Suprapubic skin (tissue), 4 donors: ENCODE measurements around the gene TGM1. TPM values are rescaled to one million over a fixed set of nuclear protein-coding genes. Genes with fewer than 3 reads are reported as not detected.
"Not testable (repeated sequence)": the region's sequence is repeated elsewhere in the genome, so short reads cannot be mapped to it uniquely, and the experiment has no call there.

Experiments
- DNase-seq, 2 donors: peaks; one replicate each; pipeline ENCODE4 v3.0.0-alpha.2; 2019; ENCODE audit warnings: low spot score in 2 of 2
- H3K27ac ChIP-seq: fragments of 200-600 bp; sonication (generic); one replicate; pipeline ENCODE4 v1.5.1; 2019
- H3K27me3 ChIP-seq: fragments of 200-600 bp; sonication (generic); one replicate; pipeline ENCODE4 v1.5.1; 2019
- H3K36me3 ChIP-seq: fragments of 200-600 bp; sonication (generic); one replicate; pipeline ENCODE4 v1.5.1; 2019
- H3K4me1 ChIP-seq: fragments of 200-600 bp; sonication (generic); one replicate; pipeline ENCODE4 v1.5.1; 2019
- H3K4me3 ChIP-seq: fragments of 200-600 bp; sonication (generic); one replicate; pipeline ENCODE4 v1.5.1; 2019; ENCODE audit warnings: mild to moderate bottlenecking
- H3K9me3 ChIP-seq: fragments of 200-600 bp; sonication (generic); one replicate; pipeline ENCODE4 v1.5.1; 2019
- CTCF ChIP-seq, 2 donors: fragments of 200-600 bp in 1 of 2; fragments of 450-650 bp in 1 of 2; sonication (generic) in 1 of 2; IDR thresholded peaks; one replicate each; pipeline ENCODE4 v1.5.1; 2016 to 2019; ENCODE audit warnings: antibody characterized with exemption in 2 of 2, mild to moderate bottlenecking in 1 of 2, moderate library complexity in 1 of 2
- EP300 ChIP-seq: sonication (generic); formaldehyde crosslinking; IDR thresholded peaks from one replicate; pipeline ENCODE4 v1.6.1; 2017; ENCODE audit warnings: antibody characterized with exemption
- POLR2A ChIP-seq, 2 donors: fragments of 450-650 bp; IDR thresholded peaks; one replicate each; pipeline ENCODE4 v1.6.1; 2017; ENCODE audit warnings: antibody characterized with exemption in 2 of 2, mild to moderate bottlenecking in 2 of 2, moderate library complexity in 2 of 2
- POLR2AphosphoS5 ChIP-seq, 3 donors: sonication (generic); formaldehyde crosslinking; IDR thresholded peaks; one replicate each; pipeline ENCODE4 v1.6.1; 2017; ENCODE audit warnings: antibody characterized with exemption in 3 of 3
- WGBS: methylation state at CpG from one replicate; pipeline ENCODE4 v1.1.5; 2018; 5-methylcytosine and 5-hydroxymethylcytosine counted together
- total RNA-seq, 4 donors: library from RNA; depleted of rRNA; stranded (reverse); fragments of >200 nt; gene quantifications; one replicate each; pipeline ENCODE4 v1.1.0, GENCODE V29; 2016

Gene TGM1
- total RNA-seq, 4 donors from 2014 or later, result 127 to 144 (median 130) TPM

DNA sequence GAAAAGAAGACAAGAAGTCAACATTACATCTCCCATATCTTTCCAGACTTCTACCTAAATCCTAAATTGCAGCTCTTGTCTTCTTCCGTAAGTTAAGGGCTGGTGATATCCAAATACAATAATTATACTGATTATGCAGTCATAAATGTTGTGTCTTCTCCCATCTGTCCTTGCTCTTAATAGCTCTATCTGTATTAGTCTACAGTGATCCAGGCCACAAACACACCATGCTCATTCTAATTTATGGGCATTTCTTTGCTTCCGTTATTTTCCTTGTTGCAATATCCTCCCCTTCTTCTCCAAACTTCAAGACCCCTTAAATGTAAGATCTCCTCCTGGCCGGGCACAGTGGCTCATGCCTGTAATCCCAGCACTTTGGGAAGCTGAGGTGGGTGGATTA, 43.5 kb downstream of the TGM1 start:
- H3K27ac ChIP-seq, result no peak overlapping the region
- no peak for TF ChIP-seq EP300
- no peak for TF ChIP-seq POLR2AphosphoS5 (IDR thresholded peaks at IDR 0.05)
- TF ChIP-seq CTCF (IDR thresholded peaks at IDR 0.05), result no peak
- no peak for TF ChIP-seq POLR2A (IDR thresholded peaks at IDR 0.05)
- H3K4me1 ChIP-seq, result peaks cover 15% of the 10 kb centered on the region
- DNase-seq, result no peak
- 58% methylated on average over 3 of the region's 3 CpGs for WGBS
- H3K9me3 ChIP-seq, result no peaks in the 10 kb centered on the region
- no peaks in the 10 kb centered on the region for H3K27me3 ChIP-seq
- peaks cover 4% of the 10 kb centered on the region for H3K36me3 ChIP-seq
- no peak overlapping the region for H3K4me3 ChIP-seq

DNA sequence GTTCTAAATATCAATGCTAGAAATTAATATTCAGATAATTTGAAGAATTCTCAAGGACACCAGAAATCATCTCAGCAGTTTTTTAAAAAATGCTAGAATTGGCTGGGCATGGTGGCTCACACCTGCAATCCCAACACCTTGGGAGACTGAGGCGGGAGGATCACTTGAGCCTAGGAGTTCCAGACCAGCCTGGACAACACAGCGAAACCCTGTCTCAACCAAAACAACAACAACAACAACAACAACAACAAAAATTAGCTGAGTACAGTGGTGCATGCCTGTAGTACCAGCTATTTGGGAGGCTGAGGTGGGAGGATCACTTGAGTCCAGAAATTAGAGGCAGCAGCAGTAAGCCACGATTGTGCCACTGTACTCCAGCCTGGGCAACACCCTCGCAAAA, 43.9 kb downstream of the TGM1 start:
- no peak for TF ChIP-seq CTCF (IDR thresholded peaks at IDR 0.05)
- no peak for TF ChIP-seq POLR2A (IDR thresholded peaks at IDR 0.05)
- TF ChIP-seq POLR2AphosphoS5 (IDR thresholded peaks at IDR 0.05), result no peak
- no peak for TF ChIP-seq EP300
- no peaks in the 10 kb centered on the region for H3K27me3 ChIP-seq
- no peaks in the 10 kb centered on the region for H3K9me3 ChIP-seq
- H3K36me3 ChIP-seq, result peaks cover 4% of the 10 kb centered on the region
- 81% methylated on average over 4 of the region's 4 CpGs for WGBS
- no peak overlapping the region for H3K27ac ChIP-seq
- H3K4me1 ChIP-seq, result peaks cover 20% of the 10 kb centered on the region
- H3K4me3 ChIP-seq, result no peak overlapping the region
- peak in 1 of 2 donors; percentile 4 for DNase-seq

DNA sequence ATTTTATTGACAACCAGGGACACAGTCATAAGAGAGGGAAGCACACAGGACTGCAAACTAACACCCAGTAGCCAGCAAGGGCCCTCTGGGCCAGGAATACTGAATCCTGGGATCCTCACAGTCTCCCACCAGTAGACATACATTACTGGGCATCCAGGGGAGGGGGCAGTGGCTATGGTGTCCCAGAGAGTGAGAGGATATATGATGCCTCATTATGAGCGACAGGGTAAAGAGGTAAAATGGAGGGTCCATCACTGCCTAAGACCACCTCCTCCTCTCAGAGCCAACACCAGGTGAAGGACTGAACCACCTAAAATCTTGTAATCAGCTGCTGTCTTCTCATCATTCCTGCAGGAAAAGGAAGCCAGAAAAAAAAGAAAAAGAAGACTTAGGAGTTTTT, 46.1 kb downstream of the TGM1 start:
- not testable (repeated sequence) for H3K36me3 ChIP-seq, H3K4me3 ChIP-seq, H3K27me3 ChIP-seq, H3K9me3 ChIP-seq, H3K27ac ChIP-seq
- peaks cover 33% of the 10 kb centered on the region for H3K4me1 ChIP-seq
- 92% methylated on average over 1 of the region's 1 CpG for WGBS
- DNase-seq, result peak in 1 of 2 donors; percentile 18

DNA sequence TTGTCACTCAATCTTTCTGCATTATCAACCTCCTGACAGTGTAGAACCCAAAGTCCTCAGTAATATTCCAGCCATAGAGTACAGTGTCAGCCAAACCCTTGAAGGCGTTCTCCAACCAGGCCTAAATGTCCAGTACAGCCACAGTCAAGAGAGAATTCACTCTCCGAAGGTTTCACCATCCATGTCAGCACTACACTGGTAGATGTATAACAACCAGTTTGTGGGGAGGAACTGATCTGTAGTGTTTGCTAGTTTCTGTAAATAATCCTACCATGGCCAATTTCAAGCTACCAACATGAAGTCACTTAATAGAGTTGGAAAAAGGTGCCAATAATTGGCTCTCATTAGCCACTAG, 46.7 kb downstream of the TGM1 start:
- no peaks in the 10 kb centered on the region for H3K9me3 ChIP-seq
- no peak for DNase-seq
- no peak for TF ChIP-seq POLR2AphosphoS5 (IDR thresholded peaks at IDR 0.05)
- TF ChIP-seq POLR2A (IDR thresholded peaks at IDR 0.05), result no peak
- no peak for TF ChIP-seq EP300
- TF ChIP-seq CTCF (IDR thresholded peaks at IDR 0.05), result no peak
- WGBS, result 86% methylated on average over 2 of the region's 2 CpGs
- peaks cover 7% of the 10 kb centered on the region for H3K36me3 ChIP-seq
- peak overlapping the region; percentile 71 for H3K4me3 ChIP-seq
- H3K4me1 ChIP-seq, result peaks cover 35% of the 10 kb centered on the region
- H3K27ac ChIP-seq, result peak overlapping the region; percentile 89
- no peaks in the 10 kb centered on the region for H3K27me3 ChIP-seq

- WGBS, result under 1% methylated on average over 39 of the region's 40 CpGs
- Histone ChIP-seq H3K4me3 (peak within 1 kb of the TSS; percentile 71), H3K36me3 (peaks cover 13% of the 10 kb centered on the region), H3K27ac (peak within 1 kb of the TSS; percentile 89), H3K4me1 (peaks cover 35% of the 10 kb centered on the region), H3K27me3 (no peaks in the 10 kb centered on the region), H3K9me3 (no peaks in the 10 kb centered on the region)
- TF ChIP-seq POLR2AphosphoS5 (IDR thresholded peaks at IDR 0.05), result peak; percentile 45 to 90 (median 90)
- no peak for TF ChIP-seq EP300
- TF ChIP-seq CTCF (IDR thresholded peaks at IDR 0.05), result peak in 1 of 2 donors; percentile 60
- TF ChIP-seq POLR2A (IDR thresholded peaks at IDR 0.05), result peak; percentile 9 to 63
- DNase-seq, result peak; percentile 90 to 91
Measured at GRCh38 chr14:24215495-24216344, 47.3 kb downstream of the TGM1 start, which contains the start of gene MDP1. Gene MDP1 (minus strand): TSS chr14:24216066. CDS start chr14:24215955, 111 bp downstream.
